CD4-positive, alpha-beta T cell treated with Interleukin-21 for 1 hour (primary cell): Measurements from ENCODE around the gene MLEC.
"Not testable (repeated sequence)": the region's sequence is repeated elsewhere in the genome, so short reads cannot be mapped to it uniquely, and the experiment has no call there.

Experiments
- DNase-seq: peaks from one replicate; pipeline ENCODE4 v3.0.0-alpha.2; 2020

Gene MLEC

GRCh38 chr12:120666571-120667390 is 20.2 kb upstream of the MLEC start:
- DNase-seq: no peak

- DNase-seq: no peak
Measured at GRCh38 chr12:120668091-120668867, 18.7 kb upstream of the MLEC start.

GRCh38 chr12:120668868-120669840 is 17.8 kb upstream of the MLEC start:
- DNase-seq: no peak

- DNase-seq: not testable (repeated sequence)
Measured at GRCh38 chr12:120670237-120670636, 16.7 kb upstream of the MLEC start.

GRCh38 chr12:120670667-120671066 is 16.3 kb upstream of the MLEC start:
- DNase-seq: no peak

- DNase-seq: no peak
Measured at GRCh38 chr12:120674097-120674636, 12.8 kb upstream of the MLEC start.

GRCh38 chr12:120677765-120678473 is 9.0 kb upstream of the MLEC start:
- DNase-seq: no peak

- no peak for DNase-seq
Measured at GRCh38 chr12:120678572-120678971, 8.4 kb upstream of the MLEC start.

- DNase-seq: no peak
Measured at GRCh38 chr12:120680165-120680738, 6.7 kb upstream of the MLEC start.

GRCh38 chr12:120684523-120684932 is 2.4 kb upstream of the MLEC start:
- DNase-seq: no peak

- DNase-seq: no peak
Measured at GRCh38 chr12:120685522-120685921, 1.4 kb upstream of the MLEC start.

GRCh38 chr12:120686151-120686689 is 729 bp upstream of the MLEC start:
- peak; percentile 97 for DNase-seq

- peak; percentile 28 for DNase-seq
Measured at GRCh38 chr12:120687578-120688289, 785 bp downstream of the MLEC start.

- no peak for DNase-seq
Measured at GRCh38 chr12:120688527-120689071, 1.6 kb downstream of the MLEC start.

GRCh38 chr12:120689397-120690082 is 2.6 kb downstream of the MLEC start:
- DNase-seq: no peak

- no peak for DNase-seq
Measured at GRCh38 chr12:120690083-120690450, 3.1 kb downstream of the MLEC start.

GRCh38 chr12:120690978-120691377 is 4.0 kb downstream of the MLEC start:
- DNase-seq: no peak

- DNase-seq: no peak
Measured at GRCh38 chr12:120692524-120693033, 5.6 kb downstream of the MLEC start.

GRCh38 chr12:120693848-120694247 is 6.9 kb downstream of the MLEC start:
- no peak for DNase-seq
